Osteoblast (primary cell): ENCODE measurements around the gene MTFMT. TPM values are rescaled to one million over a fixed set of nuclear protein-coding genes. Genes with fewer than 3 reads are reported as not detected.

Source experiments
- DNase-seq: peaks from one replicate; pipeline ENCODE4 v3.0.0; 2011; ENCODE audit warnings: low spot score, mixed read lengths; ENCODE audit not compliant: insufficient read length; ENCODE audit errors: missing footprints
- H2AFZ ChIP-seq: 2 replicates; pipeline ENCODE4 v1.6.0; 2011; ENCODE audit warnings: mild to moderate bottlenecking, low read length
- H3K27ac ChIP-seq: 2 replicates; pipeline ENCODE4 v1.5.1; 2011; ENCODE audit warnings: mild to moderate bottlenecking, low read depth, low read length, moderate library complexity
- H3K27me3 ChIP-seq: 2 replicates; pipeline ENCODE4 v1.6.0; 2012; ENCODE audit warnings: mild to moderate bottlenecking, control low read depth, inconsistent platforms, low read length, moderate library complexity; ENCODE audit not compliant: insufficient read depth
- H3K36me3 ChIP-seq: 2 replicates; pipeline ENCODE4 v1.5.1; 2011; ENCODE audit warnings: mild to moderate bottlenecking, low read length, control low read depth, moderate library complexity; ENCODE audit not compliant: insufficient read depth
- H3K4me1 ChIP-seq: 2 replicates; pipeline ENCODE4 v1.5.1; 2011; ENCODE audit warnings: mild to moderate bottlenecking, low read length, control low read depth, moderate library complexity; ENCODE audit not compliant: insufficient read depth
- H3K4me2 ChIP-seq: 2 replicates; pipeline ENCODE4 v1.6.0; 2011; ENCODE audit warnings: mild to moderate bottlenecking, low read length; ENCODE audit not compliant: insufficient read depth
- H3K4me3 ChIP-seq: fragments of 200-600 bp; sonication (generic); 3 replicates; pipeline ENCODE4 v1.5.1; 2012; ENCODE audit warnings: mild to moderate bottlenecking, low read length, inconsistent platforms; ENCODE audit not compliant: insufficient read depth
- H3K79me2 ChIP-seq: 2 replicates; pipeline ENCODE4 v1.6.0; 2012; ENCODE audit warnings: mild to moderate bottlenecking, low read length, control low read depth, inconsistent platforms; ENCODE audit not compliant: insufficient read depth
- H3K9me3 ChIP-seq: 2 replicates; pipeline ENCODE4 v1.5.1; 2011; ENCODE audit warnings: low read depth, low read length, control low read depth
- H4K20me1 ChIP-seq: 2 replicates; pipeline ENCODE4 v1.6.0; 2012; ENCODE audit warnings: mild to moderate bottlenecking, low read length, control low read depth; ENCODE audit not compliant: insufficient read depth
- total RNA-seq: library from RNA; depleted of rRNA; stranded (reverse); fragments of >200 nt; gene quantifications from 2 replicates; pipeline ENCODE4 v1.2.3, GENCODE V29; 2012
- TF ChIP-seq, protein P1 (sequence below): IDR thresholded peaks from 2 replicates; pipeline ENCODE4 v1.5.1; 2011; ENCODE audit warnings: mild to moderate bottlenecking, low read depth, low read length, moderate library complexity; ENCODE audit errors: extremely low read depth

MTFMT gene
- total RNA-seq, 1 donor, result 31.8 TPM

DNA sequence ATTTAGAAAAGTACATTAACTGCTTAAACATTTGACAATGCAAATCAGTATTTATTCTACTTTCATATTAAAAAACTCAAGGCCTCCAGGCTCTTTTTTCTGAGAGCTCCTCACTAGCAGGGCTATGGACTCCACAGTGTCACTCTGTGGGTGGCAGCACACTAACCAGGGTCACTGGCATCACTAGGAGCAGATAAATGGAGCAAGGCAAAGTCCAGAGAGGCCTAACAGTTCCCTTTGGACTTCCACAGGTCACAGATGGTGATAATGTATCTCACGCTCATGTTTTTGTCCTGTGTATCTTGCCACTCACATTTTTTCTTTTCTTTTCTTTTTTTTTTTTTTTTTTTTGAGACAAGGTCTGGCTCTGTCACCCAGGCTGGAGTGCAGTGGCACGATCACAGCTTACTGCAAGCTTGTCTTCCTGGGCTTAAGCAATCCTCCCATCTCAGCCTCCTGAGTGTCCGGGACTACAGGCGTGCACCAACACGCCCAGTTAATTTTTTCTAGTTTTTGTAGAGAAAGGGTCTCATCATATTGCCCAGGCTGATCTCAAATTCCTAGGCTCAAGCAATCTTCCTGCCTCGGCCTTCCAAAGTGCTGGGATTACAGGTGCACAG lies 47.5 kb downstream of the MTFMT start:
- Histone ChIP-seq H3K4me1 (peaks cover 9% of the 10 kb centered on the region), H3K27ac (no peak overlapping the region), H3K9me3 (no peaks in the 10 kb centered on the region), H3K4me3 (no peak overlapping the region), H3K79me2 (peaks cover 55% of the 10 kb centered on the region), H3K36me3 (peaks cover 26% of the 10 kb centered on the region), H2AFZ (no peak overlapping the region), H3K4me2 (no peak overlapping the region), H3K27me3 (no peaks in the 10 kb centered on the region), H4K20me1 (peaks cover 14% of the 10 kb centered on the region)
- TF ChIP-seq, protein P1, sequence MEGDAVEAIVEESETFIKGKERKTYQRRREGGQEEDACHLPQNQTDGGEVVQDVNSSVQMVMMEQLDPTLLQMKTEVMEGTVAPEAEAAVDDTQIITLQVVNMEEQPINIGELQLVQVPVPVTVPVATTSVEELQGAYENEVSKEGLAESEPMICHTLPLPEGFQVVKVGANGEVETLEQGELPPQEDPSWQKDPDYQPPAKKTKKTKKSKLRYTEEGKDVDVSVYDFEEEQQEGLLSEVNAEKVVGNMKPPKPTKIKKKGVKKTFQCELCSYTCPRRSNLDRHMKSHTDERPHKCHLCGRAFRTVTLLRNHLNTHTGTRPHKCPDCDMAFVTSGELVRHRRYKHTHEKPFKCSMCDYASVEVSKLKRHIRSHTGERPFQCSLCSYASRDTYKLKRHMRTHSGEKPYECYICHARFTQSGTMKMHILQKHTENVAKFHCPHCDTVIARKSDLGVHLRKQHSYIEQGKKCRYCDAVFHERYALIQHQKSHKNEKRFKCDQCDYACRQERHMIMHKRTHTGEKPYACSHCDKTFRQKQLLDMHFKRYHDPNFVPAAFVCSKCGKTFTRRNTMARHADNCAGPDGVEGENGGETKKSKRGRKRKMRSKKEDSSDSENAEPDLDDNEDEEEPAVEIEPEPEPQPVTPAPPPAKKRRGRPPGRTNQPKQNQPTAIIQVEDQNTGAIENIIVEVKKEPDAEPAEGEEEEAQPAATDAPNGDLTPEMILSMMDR, result no peak
- no peak for DNase-seq

DNA sequence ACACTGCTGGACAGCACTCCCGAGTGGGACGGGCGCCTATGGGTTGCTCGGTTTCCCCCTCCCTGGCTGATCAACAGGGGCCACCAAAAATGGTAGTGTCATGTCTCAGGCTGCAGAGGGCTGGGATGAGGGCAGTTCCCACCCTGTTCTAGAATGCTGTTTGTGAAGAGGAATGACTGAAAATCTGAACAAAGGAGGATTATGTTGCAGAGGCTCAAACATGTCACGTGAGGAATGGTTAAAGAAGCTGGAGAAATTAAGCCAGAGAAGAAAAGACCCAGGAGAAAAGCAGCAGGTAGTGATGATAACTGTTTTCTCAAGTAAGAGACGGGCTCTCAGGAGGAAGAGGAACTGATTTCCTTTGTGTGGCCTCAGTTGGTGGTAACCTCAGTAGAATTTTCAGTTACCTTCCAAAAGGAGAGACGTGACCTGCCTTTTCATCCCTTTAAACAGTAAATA lies 50.2 kb downstream of the MTFMT start:
- peaks cover 49% of the 10 kb centered on the region for H3K36me3 ChIP-seq
- no peak overlapping the region for H3K4me3 ChIP-seq
- H4K20me1 ChIP-seq, result peaks cover 8% of the 10 kb centered on the region
- DNase-seq, result peak; percentile 53
- H2AFZ ChIP-seq, result no peak overlapping the region
- peaks cover 35% of the 10 kb centered on the region for H3K79me2 ChIP-seq
- H3K27me3 ChIP-seq, result no peaks in the 10 kb centered on the region
- TF ChIP-seq, protein P1, result no peak
- H3K9me3 ChIP-seq, result no peaks in the 10 kb centered on the region
- H3K27ac ChIP-seq, result no peak overlapping the region
- H3K4me2 ChIP-seq, result no peak overlapping the region
- peaks cover 2% of the 10 kb centered on the region for H3K4me1 ChIP-seq

DNA sequence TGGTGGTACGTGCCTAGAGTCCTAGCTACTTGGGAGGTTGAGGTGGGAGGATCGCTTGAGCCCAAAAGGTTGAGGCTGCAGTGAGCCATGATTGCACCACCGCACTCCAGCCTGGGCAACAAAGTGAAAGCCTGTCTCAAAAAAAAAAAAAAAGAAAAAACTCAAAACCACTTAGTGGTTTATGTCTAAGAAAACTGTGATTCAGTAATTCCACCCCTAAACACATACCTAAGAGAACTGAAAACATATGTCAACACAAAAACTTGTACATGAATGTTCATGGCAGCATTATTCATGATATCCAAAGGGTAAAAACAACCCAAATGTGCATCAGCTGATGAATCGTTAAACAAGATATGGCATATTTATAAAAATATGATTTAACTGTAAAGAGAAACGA lies 54.0 kb downstream of the MTFMT start:
- Histone ChIP-seq H3K4me3 (no peak overlapping the region), H3K4me2 (no peak overlapping the region), H3K79me2 (peaks cover 7% of the 10 kb centered on the region), H3K36me3 (peaks cover 58% of the 10 kb centered on the region), H3K27ac (no peak overlapping the region), H3K4me1 (no peaks in the 10 kb centered on the region), H3K27me3 (no peaks in the 10 kb centered on the region), H3K9me3 (no peaks in the 10 kb centered on the region), H2AFZ (no peak overlapping the region), H4K20me1 (no peaks in the 10 kb centered on the region)
- TF ChIP-seq, protein P1, result no peak
- DNase-seq, result no peak

DNA sequence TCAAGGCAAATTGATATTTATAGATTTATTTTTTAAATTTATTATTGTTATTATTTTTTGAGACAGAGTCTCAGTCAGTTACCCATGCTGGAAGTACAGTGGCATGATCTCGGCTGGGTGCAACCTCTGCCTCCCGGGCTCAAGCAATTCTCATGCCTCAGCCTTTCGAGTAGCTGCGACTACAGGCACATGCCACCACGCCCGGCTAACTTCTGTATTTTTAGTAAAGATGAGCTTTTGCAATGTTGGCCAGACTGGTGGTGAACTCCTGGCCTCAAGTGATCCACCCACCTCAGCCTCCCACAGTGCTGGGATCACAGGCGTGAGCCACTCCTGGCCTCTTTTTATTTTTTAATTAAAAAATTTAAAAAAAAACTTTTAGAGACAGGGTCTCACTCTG lies 58.7 kb downstream of the MTFMT start:
- Histone ChIP-seq H4K20me1 (no peaks in the 10 kb centered on the region), H3K4me1 (no peaks in the 10 kb centered on the region), H3K79me2 (no peaks in the 10 kb centered on the region), H3K27ac (no peak overlapping the region), H3K27me3 (no peaks in the 10 kb centered on the region), H3K9me3 (no peaks in the 10 kb centered on the region), H3K4me2 (no peak overlapping the region), H3K36me3 (peaks cover 63% of the 10 kb centered on the region), H3K4me3 (no peak overlapping the region), H2AFZ (no peak overlapping the region)
- TF ChIP-seq, protein P1, result no peak
- no peak for DNase-seq
